CD4-positive, alpha-beta T cell treated with Interleukin-17A for 4 hours (primary cell): Measurements from ENCODE around the gene PTGDS.

ENCODE experiments used
- DNase-seq: peaks from one replicate; pipeline ENCODE4 v3.0.0-alpha.2; 2020; ENCODE audit warnings: mixed read lengths

PTGDS gene

GRCh38 chr9:137026828-137027227 lies 49.5 kb downstream of the PTGDS start:
- DNase-seq: no peak

GRCh38 chr9:137027369-137028262 lies 50.3 kb downstream of the PTGDS start, which contains the start of gene ABCA2:
TSS of gene ABCA2 (minus strand) at chr9:137028237. CDS start at chr9:137028140, 97 bp downstream.
- DNase-seq: no peak

GRCh38 chr9:137028263-137029057 lies 51.2 kb downstream of the PTGDS start:
- DNase-seq: peak; percentile 82

GRCh38 chr9:137029058-137029936 lies 52.0 kb downstream of the PTGDS start:
- DNase-seq: peak; percentile 81

GRCh38 chr9:137030006-137030405 lies 52.7 kb downstream of the PTGDS start:
- DNase-seq: no peak

- peak; percentile 51 for DNase-seq
These were observed 53.5 kb downstream of the PTGDS start for GRCh38 chr9:137030538-137031527.
